ENCODE results near the gene LTB4R2. TPM values are rescaled to one million over a fixed set of nuclear protein-coding genes. Genes with fewer than 3 reads are reported as not detected.

LTB4R2 gene
- total RNA-seq, 6 experiments from 2014 or later: 1.8 to 5.8 (median 3.5) TPM

GRCh38 chr14:24278424-24278823 lies 31.5 kb upstream of the LTB4R2 start:
- H3K27ac ChIP-seq: no peak overlapping the region
- no peaks in the 10 kb centered on the region for H3K27me3 ChIP-seq
- no peak for DNase-seq
- peaks cover 0 to 8% (median 0%) of the 10 kb centered on the region in 4 donors for H3K4me1 ChIP-seq
- H3K4me3 ChIP-seq: no peak overlapping the region
- H3K9me3 ChIP-seq: no peaks in the 10 kb centered on the region
- TF ChIP-seq CTCF (IDR thresholded peaks at IDR 0.05) (no peak), POLR2A (IDR thresholded peaks at IDR 0.05) (no peak)
- WGBS (ENCODE audit: insufficient coverage, low coverage, low lambda C conversion rate, missing lambda C conversion rate): 84% methylated on average over 5 of the region's 5 CpGs
- no peaks in the 10 kb centered on the region for H3K36me3 ChIP-seq
- no peak for ATAC-seq
- intact Hi-C loops (cut with DNase I): no loop called here

- DNase-seq (no peak), ATAC-seq (peak; percentile 18 to 59 (median 46))
- Histone ChIP-seq H3K36me3 (no peaks in the 10 kb centered on the region), H3K27me3 (no peaks in the 10 kb centered on the region), H3K4me3 (no peak overlapping the region), H3K4me1 (no peaks in the 10 kb centered on the region), H3K27ac (no peak overlapping the region), H3K9me3 (no peaks in the 10 kb centered on the region)
- WGBS (ENCODE audit: insufficient coverage, low coverage, low lambda C conversion rate, missing lambda C conversion rate): 35% methylated on average over 6 of the region's 11 CpGs
- intact Hi-C loops (cut with DNase I): no loop called here
- TF ChIP-seq POLR2A (IDR thresholded peaks at IDR 0.05): no peak
- peak in 3 of 4 donors; percentile 19 to 43 (median 28) for TF ChIP-seq CTCF (IDR thresholded peaks at IDR 0.05)
Measured at GRCh38 chr14:24279301-24280186, 30.4 kb upstream of the LTB4R2 start.

- peak in 1 of 4 donors; percentile 9 for ATAC-seq
- H3K27me3 ChIP-seq: no peaks in the 10 kb centered on the region
- intact Hi-C loops (cut with DNase I): no loop called here
- no peaks in the 10 kb centered on the region for H3K9me3 ChIP-seq
- no peaks in the 10 kb centered on the region for H3K4me1 ChIP-seq
- TF ChIP-seq CTCF (IDR thresholded peaks at IDR 0.05): no peak
- TF ChIP-seq POLR2A (IDR thresholded peaks at IDR 0.05): no peak
- H3K27ac ChIP-seq: no peak overlapping the region
- DNase-seq: no peak
- no peaks in the 10 kb centered on the region for H3K36me3 ChIP-seq
- no peak overlapping the region for H3K4me3 ChIP-seq
- 80% methylated on average over 1 of the region's 6 CpGs for WGBS (ENCODE audit: insufficient coverage, low coverage, low lambda C conversion rate, missing lambda C conversion rate)
Measured at GRCh38 chr14:24280797-24281460, 29.0 kb upstream of the LTB4R2 start.

- DNase-seq (no peak), ATAC-seq (peak in 3 of 4 donors; percentile 14 to 42 (median 18))
- WGBS (ENCODE audit: insufficient coverage, low coverage, low lambda C conversion rate, missing lambda C conversion rate): 60% methylated on average over 4 of the region's 7 CpGs
- Histone ChIP-seq H3K27ac (no peak overlapping the region), H3K36me3 (no peaks in the 10 kb centered on the region), H3K27me3 (no peaks in the 10 kb centered on the region), H3K4me3 (no peak overlapping the region), H3K9me3 (no peaks in the 10 kb centered on the region), H3K4me1 (no peaks in the 10 kb centered on the region)
- intact Hi-C loops (cut with DNase I): no loop called here
- no peak for TF ChIP-seq POLR2A (IDR thresholded peaks at IDR 0.05)
- TF ChIP-seq CTCF (IDR thresholded peaks at IDR 0.05): no peak
Measured at GRCh38 chr14:24281636-24282035, 28.3 kb upstream of the LTB4R2 start.

Data from right lobe of liver (tissue), 6 donors.